Measurements from ENCODE around the gene CDH4. TPM values are rescaled to one million over a fixed set of nuclear protein-coding genes. Genes with fewer than 3 reads are reported as not detected.

The CDH4 gene
- total and polyA plus RNA-seq, 2 of the 13 experiments (the other 11 are each of a cell fraction or from before 2014, with no cell fraction given) = not detected

- ChIA-PET CTCF (ENCODE audit: low intra/inter-chr PET ratio, low total read pairs) (no interaction called here), POLR2A (no interaction called here)
- no TSS peak for BruUV-seq (replicated peaks)
- no peak overlapping the region for H3K27ac ChIP-seq (ENCODE audit: extremely low read length, insufficient read depth, low read length)
- TF ChIP-seq U2AF1 (optimal IDR thresholded peaks at IDR 0.05; ENCODE audit: low read depth, low read length) (no peak), ZNF451 (CRISPR knock-in tag; IDR thresholded peaks at IDR 0.05) (no peak), ZNF460 (CRISPR knock-in tag; IDR thresholded peaks at IDR 0.05; ENCODE audit: borderline replicate concordance) (no peak)
- H2AFZ ChIP-seq (ENCODE audit: low read length) = no peak overlapping the region
- FAIRE-seq (no peak), DNase-seq (ENCODE audit: low spot score) (no peak), ATAC-seq (no peak)
- no peaks in the 10 kb centered on the region for H3K9me3 ChIP-seq (ENCODE audit: low read length)
- H4K20me1 ChIP-seq (ENCODE audit: insufficient read depth, low read length) = no peaks in the 10 kb centered on the region
- H3K4me3 ChIP-seq (replicated peaks in 1 of 3; ENCODE audit: insufficient read depth in 1 of 3, low read depth in 2 of 3, low read length in 3 of 3) = no peak overlapping the region
- in situ Hi-C loops (cut with HindIII; ENCODE audit: extremely low pct_ligation_motif_present, low pct_unique_long_range_greater_than_20kb) = no loop called here
- H3K9ac ChIP-seq (ENCODE audit: insufficient read depth, low read depth, low read length) = no peak overlapping the region
- H3K79me2 ChIP-seq (ENCODE audit: insufficient read depth, low read length) = no peaks in the 10 kb centered on the region
- no peak overlapping the region for H3K4me2 ChIP-seq (ENCODE audit: low read depth, low read length)
- no peaks in the 10 kb centered on the region for H3K4me1 ChIP-seq (ENCODE audit: insufficient read depth, low read length)
- 3% methylated on average over 9 of the region's 9 CpGs for WGBS (ENCODE audit: low lambda C conversion rate)
- peaks cover 4 to 28% of the 10 kb centered on the region in 2 experiments; a peak in 4 of 5 replicates for H3K27me3 ChIP-seq (ENCODE audit: control insufficient read depth in 1 of 2, insufficient read depth in 2 of 2, low read length in 2 of 2)
- no peaks in the 10 kb centered on the region; a peak in 1 of 5 replicates for H3K36me3 ChIP-seq (replicated peaks in 1 of 2; ENCODE audit: control insufficient read depth in 1 of 2, insufficient read depth in 2 of 2, low read length in 2 of 2)
- intact Hi-C loops (cut with micrococcal nuclease; ENCODE audit: unreplicated experiment) = no loop called here
Measured at GRCh38 chr20:61315319-61315718, 63.3 kb downstream of the CDH4 start.

DNA sequence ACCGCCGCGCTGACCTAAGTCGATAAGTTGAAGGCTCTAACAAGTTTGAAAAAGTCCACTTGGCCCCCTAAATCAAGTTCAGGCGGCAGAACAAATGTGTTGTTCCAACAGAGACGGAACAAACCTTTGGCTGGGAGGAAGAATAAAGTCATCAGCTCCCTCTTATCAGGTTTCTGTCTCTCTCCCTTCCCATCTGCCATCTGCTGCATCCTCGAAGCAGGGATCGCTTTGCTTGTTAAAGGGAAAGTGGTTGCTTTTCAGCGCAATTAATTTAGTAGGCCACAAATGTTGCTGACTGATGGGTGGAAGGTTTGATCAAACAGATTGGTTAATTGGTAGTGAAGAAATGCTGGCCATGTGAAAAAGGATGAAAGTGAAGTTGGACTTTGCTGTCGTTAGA, 64.3 kb downstream of the CDH4 start:
- H3K36me3 ChIP-seq (replicated peaks in 1 of 2; ENCODE audit: control insufficient read depth in 1 of 2, insufficient read depth in 2 of 2, low read length in 2 of 2) = no peaks in the 10 kb centered on the region; a peak in 1 of 5 replicates
- in situ Hi-C loops (cut with HindIII; ENCODE audit: extremely low pct_ligation_motif_present, low pct_unique_long_range_greater_than_20kb) = no loop called here
- H3K4me2 ChIP-seq (ENCODE audit: low read depth, low read length) = no peak overlapping the region
- CTCF ChIA-PET (ENCODE audit: low intra/inter-chr PET ratio, low total read pairs) = no interaction called here
- H2AFZ ChIP-seq (ENCODE audit: low read length) = no peak overlapping the region
- DNase-seq (ENCODE audit: low spot score) = no peak
- intact Hi-C loops (cut with micrococcal nuclease; ENCODE audit: unreplicated experiment) = no loop called here
- H3K9ac ChIP-seq (ENCODE audit: insufficient read depth, low read depth, low read length) = no peak overlapping the region
- no peaks in the 10 kb centered on the region for H4K20me1 ChIP-seq (ENCODE audit: insufficient read depth, low read length)
- H3K79me2 ChIP-seq (ENCODE audit: insufficient read depth, low read length) = no peaks in the 10 kb centered on the region
- no peak overlapping the region for H3K4me3 ChIP-seq (replicated peaks in 1 of 3; ENCODE audit: insufficient read depth in 1 of 3, low read depth in 2 of 3, low read length in 3 of 3)
- no peaks in the 10 kb centered on the region for H3K9me3 ChIP-seq (ENCODE audit: low read length)
- WGBS (ENCODE audit: low lambda C conversion rate) = 59% methylated on average over 10 of the region's 10 CpGs
- H3K27ac ChIP-seq (ENCODE audit: extremely low read length, insufficient read depth, low read length) = no peak overlapping the region
- ATAC-seq = no peak
- peaks cover 4 to 33% of the 10 kb centered on the region in 2 experiments; a peak in 4 of 5 replicates for H3K27me3 ChIP-seq (ENCODE audit: control insufficient read depth in 1 of 2, insufficient read depth in 2 of 2, low read length in 2 of 2)
- no TSS peak for BruUV-seq (replicated peaks)
- POLR2A ChIA-PET = no interaction called here
- TF ChIP-seq TBX3 (IDR thresholded peaks at IDR 0.05; ENCODE audit: borderline replicate concordance) (no peak), TCF7 (IDR thresholded peaks at IDR 0.05; ENCODE audit: low read depth) (no peak), MIXL1 (CRISPR knock-in tag; IDR thresholded peaks at IDR 0.05) (no peak)
- TF ChIP-seq, protein P1, sequence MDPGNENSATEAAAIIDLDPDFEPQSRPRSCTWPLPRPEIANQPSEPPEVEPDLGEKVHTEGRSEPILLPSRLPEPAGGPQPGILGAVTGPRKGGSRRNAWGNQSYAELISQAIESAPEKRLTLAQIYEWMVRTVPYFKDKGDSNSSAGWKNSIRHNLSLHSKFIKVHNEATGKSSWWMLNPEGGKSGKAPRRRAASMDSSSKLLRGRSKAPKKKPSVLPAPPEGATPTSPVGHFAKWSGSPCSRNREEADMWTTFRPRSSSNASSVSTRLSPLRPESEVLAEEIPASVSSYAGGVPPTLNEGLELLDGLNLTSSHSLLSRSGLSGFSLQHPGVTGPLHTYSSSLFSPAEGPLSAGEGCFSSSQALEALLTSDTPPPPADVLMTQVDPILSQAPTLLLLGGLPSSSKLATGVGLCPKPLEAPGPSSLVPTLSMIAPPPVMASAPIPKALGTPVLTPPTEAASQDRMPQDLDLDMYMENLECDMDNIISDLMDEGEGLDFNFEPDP (CRISPR knock-in tag; conservative IDR thresholded peaks at IDR 0.05) = no peak
- TF ChIP-seq, protein P2, sequence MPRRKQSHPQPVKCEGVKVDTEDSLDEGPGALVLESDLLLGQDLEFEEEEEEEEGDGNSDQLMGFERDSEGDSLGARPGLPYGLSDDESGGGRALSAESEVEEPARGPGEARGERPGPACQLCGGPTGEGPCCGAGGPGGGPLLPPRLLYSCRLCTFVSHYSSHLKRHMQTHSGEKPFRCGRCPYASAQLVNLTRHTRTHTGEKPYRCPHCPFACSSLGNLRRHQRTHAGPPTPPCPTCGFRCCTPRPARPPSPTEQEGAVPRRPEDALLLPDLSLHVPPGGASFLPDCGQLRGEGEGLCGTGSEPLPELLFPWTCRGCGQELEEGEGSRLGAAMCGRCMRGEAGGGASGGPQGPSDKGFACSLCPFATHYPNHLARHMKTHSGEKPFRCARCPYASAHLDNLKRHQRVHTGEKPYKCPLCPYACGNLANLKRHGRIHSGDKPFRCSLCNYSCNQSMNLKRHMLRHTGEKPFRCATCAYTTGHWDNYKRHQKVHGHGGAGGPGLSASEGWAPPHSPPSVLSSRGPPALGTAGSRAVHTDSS (CRISPR knock-in tag; conservative IDR thresholded peaks at IDR 0.05) = no peak
- H3K4me1 ChIP-seq (ENCODE audit: insufficient read depth, low read length) = no peaks in the 10 kb centered on the region
- FAIRE-seq = no peak

Measured in HepG2 (cell line).